Esophagus mucosa (tissue), 1 donor: Measurements from ENCODE around the gene SEMA6B. TPM values are rescaled to one million over a fixed set of nuclear protein-coding genes. Genes with fewer than 3 reads are reported as not detected.

Experiments used
- ATAC-seq: fragments of 200-7000 bp; cut with Tn5 transposase; one replicate; pipeline ENCODE4 v1.9.1; 2020
- total RNA-seq: library from RNA; stranded (reverse); gene quantifications from one replicate; pipeline ENCODE4 v1.2.4, GENCODE V29; 2023
- donor health status: DM: yes; HTN: yes; CAD: no.

Gene SEMA6B
- total RNA-seq, 1 donor from 2014 or later: 2.0 TPM

GRCh38 chr19:4571305-4571917 is 11.9 kb upstream of the SEMA6B start:
- ATAC-seq: no peak

GRCh38 chr19:4570916-4571304 is 11.4 kb upstream of the SEMA6B start:
- no peak for ATAC-seq

GRCh38 chr19:4570402-4570801 is 10.9 kb upstream of the SEMA6B start:
- ATAC-seq: no peak

GRCh38 chr19:4568886-4569285 is 9.4 kb upstream of the SEMA6B start:
- ATAC-seq: no peak

GRCh38 chr19:4567584-4568071 is 8.1 kb upstream of the SEMA6B start:
- ATAC-seq: peak; percentile 71

GRCh38 chr19:4566402-4567051 is 7.0 kb upstream of the SEMA6B start:
- ATAC-seq: no peak

GRCh38 chr19:4563562-4563961 is 4.1 kb upstream of the SEMA6B start:
- ATAC-seq: peak; percentile 36

GRCh38 chr19:4562085-4562484 is 2.6 kb upstream of the SEMA6B start:
- ATAC-seq: peak; percentile 28

- no peak for ATAC-seq
These were observed 1.2 kb downstream of the SEMA6B start for GRCh38 chr19:4557971-4558941.

GRCh38 chr19:4557144-4557970 is 2.1 kb downstream of the SEMA6B start:
- ATAC-seq: no peak

GRCh38 chr19:4556597-4557127 is 2.8 kb downstream of the SEMA6B start:
- peak; percentile 69 for ATAC-seq

GRCh38 chr19:4555657-4556561 is 3.6 kb downstream of the SEMA6B start:
- ATAC-seq: peak; percentile 35

GRCh38 chr19:4554717-4555116 is 4.8 kb downstream of the SEMA6B start:
- ATAC-seq: no peak

- ATAC-seq: no peak
These were observed 5.7 kb downstream of the SEMA6B start for GRCh38 chr19:4553775-4554174.

GRCh38 chr19:4553092-4553695 is 6.3 kb downstream of the SEMA6B start:
- ATAC-seq: no peak

GRCh38 chr19:4552525-4552819 is 7.0 kb downstream of the SEMA6B start:
- no peak for ATAC-seq

GRCh38 chr19:4550479-4551050 is 8.9 kb downstream of the SEMA6B start:
- no peak for ATAC-seq

GRCh38 chr19:4550018-4550417 is 9.5 kb downstream of the SEMA6B start:
- no peak for ATAC-seq

GRCh38 chr19:4548238-4548584 is 11.3 kb downstream of the SEMA6B start:
- no peak for ATAC-seq
